Fibroblast of the aortic adventitia (primary cell): ENCODE results near the gene TMEM239. TPM values are rescaled to one million over a fixed set of nuclear protein-coding genes. Genes with fewer than 3 reads are reported as not detected.
A peak's percentile ranks its signal among the peaks of the same experiment; 100 is the strongest.

ENCODE experiments used
- DNase-seq: peaks from one replicate; pipeline ENCODE4 v3.0.0-alpha.2; 2010; ENCODE audit warnings: low read depth
- H3K4me3 ChIP-seq: 2 replicates; pipeline ENCODE4 v1.5.1; 2011; ENCODE audit warnings: low read depth, mild to moderate bottlenecking, control low read depth, low read length, moderate library complexity
- total RNA-seq: library from RNA; depleted of rRNA; stranded (reverse); fragments of >200 nt; gene quantifications from 2 replicates; pipeline ENCODE4 v1.2.3, GENCODE V29; 2012; ENCODE audit warnings: low replicate concordance
- TF ChIP-seq, protein P1 (sequence below): IDR thresholded peaks from 2 replicates; pipeline ENCODE4 v1.5.1; 2011; ENCODE audit warnings: mild to moderate bottlenecking, low read length, control low read depth, inconsistent platforms; ENCODE audit not compliant: insufficient read depth

Gene TMEM239
- total RNA-seq, 1 donor: 0.09 TPM

- H3K4me3 ChIP-seq: no peak within 1 kb of the TSS
- peak; percentile 99 for DNase-seq
- TF ChIP-seq, protein P1, sequence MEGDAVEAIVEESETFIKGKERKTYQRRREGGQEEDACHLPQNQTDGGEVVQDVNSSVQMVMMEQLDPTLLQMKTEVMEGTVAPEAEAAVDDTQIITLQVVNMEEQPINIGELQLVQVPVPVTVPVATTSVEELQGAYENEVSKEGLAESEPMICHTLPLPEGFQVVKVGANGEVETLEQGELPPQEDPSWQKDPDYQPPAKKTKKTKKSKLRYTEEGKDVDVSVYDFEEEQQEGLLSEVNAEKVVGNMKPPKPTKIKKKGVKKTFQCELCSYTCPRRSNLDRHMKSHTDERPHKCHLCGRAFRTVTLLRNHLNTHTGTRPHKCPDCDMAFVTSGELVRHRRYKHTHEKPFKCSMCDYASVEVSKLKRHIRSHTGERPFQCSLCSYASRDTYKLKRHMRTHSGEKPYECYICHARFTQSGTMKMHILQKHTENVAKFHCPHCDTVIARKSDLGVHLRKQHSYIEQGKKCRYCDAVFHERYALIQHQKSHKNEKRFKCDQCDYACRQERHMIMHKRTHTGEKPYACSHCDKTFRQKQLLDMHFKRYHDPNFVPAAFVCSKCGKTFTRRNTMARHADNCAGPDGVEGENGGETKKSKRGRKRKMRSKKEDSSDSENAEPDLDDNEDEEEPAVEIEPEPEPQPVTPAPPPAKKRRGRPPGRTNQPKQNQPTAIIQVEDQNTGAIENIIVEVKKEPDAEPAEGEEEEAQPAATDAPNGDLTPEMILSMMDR: no peak
Observed at GRCh38 chr20:2814587-2815051, 1.5 kb upstream of the TMEM239 start, which contains the start of gene C20orf141. Gene C20orf141, plus strand, starts transcription at chr20:2814987. Its CDS starts 198 bp downstream, at chr20:2815185.

DNA sequence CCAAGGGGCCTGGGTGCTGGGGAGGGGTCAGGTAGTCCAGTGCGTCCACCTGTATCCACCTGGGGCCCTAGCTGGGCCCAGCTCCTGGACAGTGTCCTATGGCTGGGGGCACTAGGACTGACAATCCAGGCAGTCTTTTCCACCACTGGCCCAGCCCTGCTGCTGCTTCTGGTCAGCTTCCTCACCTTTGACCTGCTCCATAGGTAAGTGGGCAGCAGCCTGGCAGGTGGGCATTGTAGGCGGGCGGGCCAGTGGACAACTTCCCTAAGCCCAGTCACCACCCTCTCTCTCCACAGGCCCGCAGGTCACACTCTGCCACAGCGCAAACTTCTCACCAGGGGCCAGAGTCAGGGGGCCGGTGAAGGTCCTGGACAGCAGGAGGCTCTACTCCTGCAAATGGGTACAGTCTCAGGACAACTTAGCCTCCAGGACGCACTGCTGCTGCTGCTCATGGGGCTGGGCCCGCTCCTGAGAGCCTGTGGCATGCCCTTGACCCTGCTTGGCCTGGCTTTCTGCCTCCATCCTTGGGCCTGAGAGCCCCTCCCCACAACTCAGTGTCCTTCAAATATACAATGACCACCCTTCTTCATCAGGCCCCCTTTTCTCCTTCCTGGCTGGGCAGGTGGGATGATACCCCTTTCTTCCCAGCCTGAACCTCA lies 793 bp upstream of the TMEM239 start:
- TF ChIP-seq, protein P1: no peak
- no peak overlapping the region for H3K4me3 ChIP-seq
- no peak for DNase-seq

DNA sequence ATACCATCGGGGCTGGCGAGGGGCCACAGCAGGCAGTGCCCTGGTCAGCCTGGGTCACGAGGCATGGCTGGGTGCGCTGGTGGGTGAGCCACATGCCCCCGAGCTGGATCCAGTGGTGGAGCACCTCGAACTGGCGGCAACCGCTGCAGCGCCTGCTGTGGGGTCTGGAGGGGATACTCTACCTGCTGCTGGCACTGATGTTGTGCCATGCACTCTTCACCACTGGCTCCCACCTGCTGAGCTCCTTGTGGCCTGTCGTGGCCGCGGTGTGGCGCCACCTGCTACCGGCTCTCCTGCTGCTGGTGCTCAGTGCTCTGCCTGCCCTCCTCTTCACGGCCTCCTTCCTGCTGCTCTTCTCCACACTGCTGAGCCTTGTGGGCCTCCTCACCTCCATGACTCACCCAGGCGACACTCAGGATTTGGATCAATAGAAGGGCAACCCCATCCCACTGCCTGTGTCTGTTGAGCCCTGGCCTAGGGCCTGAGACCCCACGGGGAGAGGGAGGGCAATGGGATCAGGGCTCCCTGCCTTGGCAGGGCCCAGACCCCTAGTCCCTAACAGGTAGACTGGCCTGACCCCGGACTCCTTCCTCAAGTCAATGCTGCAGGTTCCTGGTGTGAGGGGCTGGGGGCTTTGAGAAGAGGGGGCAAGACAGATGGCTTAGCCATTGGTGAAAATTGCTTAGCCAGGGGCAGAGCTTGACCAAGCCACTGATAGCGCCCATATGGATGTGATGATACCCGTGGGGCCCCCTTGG lies 598 bp downstream of the TMEM239 start:
- DNase-seq: no peak
- TF ChIP-seq, protein P1: no peak

DNA sequence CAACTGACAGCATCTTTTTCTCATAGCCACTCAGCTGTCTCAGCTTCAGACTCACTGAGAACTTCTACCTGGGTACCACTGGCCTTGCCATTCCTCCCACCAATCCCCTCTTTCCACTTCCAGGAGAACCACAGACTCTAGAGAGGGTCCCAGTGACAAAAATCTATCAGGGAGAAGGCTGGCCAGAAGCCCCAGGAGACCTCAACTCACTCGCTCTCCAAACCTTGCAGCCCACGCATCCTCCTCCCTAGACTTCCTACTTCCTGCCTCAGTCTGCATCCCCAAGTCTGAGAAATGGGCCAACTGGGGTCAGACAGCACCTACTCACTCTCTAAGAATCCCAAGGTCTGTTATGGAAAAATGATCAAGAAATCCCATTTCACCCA lies 1.2 kb downstream of the TMEM239 start:
- DNase-seq: no peak
- TF ChIP-seq, protein P1: no peak
- H3K4me3 ChIP-seq: no peak overlapping the region

More for the DNA sequence above, 598 bp downstream of the TMEM239 start:
- no peak overlapping the region for H3K4me3 ChIP-seq

- TF ChIP-seq, protein P1: no peak
- no peak overlapping the region for H3K4me3 ChIP-seq
- DNase-seq: peak; percentile 25
Observed at GRCh38 chr20:2817891-2818595, 1.9 kb downstream of the TMEM239 start.

DNA sequence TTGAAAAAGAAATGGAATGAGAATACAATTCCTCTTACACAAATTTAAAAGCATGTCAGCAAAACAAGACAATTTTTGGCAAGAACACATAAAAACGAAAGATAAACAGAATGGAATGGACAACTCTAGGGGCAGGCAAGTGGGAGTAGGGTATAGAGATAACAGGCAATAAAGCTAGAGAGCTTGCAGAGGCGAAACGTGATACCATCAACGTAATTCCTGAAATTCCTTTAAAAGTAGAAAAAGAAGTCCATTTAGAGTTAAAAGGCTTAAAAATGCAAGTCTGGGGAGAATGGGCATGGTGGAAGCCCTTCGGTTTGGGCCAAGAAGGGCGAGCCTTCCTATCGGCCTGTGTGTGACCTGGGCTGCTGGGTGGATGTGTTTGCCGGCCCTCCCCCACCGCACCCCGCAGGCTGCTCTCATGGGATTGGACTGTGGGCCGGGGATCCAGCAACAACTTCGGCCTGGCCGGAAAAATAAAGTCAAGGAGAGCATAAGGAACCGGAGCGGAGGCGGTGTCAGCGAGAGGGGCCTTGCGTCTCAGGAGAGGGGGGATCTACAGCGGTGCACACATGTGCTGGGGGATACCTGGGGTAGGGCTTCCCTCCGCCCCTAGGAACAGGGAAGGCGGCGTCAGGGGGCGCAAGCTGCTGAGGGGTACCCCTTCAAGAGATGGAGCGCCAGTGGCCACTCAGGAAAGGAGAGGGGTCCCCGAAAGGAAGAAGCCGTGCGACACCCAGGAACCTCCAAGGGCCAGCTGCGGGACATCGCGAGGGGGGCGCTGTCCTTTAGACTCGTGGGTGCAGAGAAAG lies 4.1 kb downstream of the TMEM239 start:
- peak; percentile 86 for DNase-seq
- TF ChIP-seq, protein P1: no peak

More for the DNA sequence above, 4.1 kb downstream of the TMEM239 start:
- no peak overlapping the region for H3K4me3 ChIP-seq
